K562 (cell line): ENCODE results near the gene LRRC25. TPM values are rescaled to one million over a fixed set of nuclear protein-coding genes. Genes with fewer than 3 reads are reported as not detected.
A peak's percentile ranks its signal among the peaks of the same experiment; 100 is the strongest.

ENCODE experiments used
- CCNT2 ChIP-seq: IDR thresholded peaks from 2 replicates; pipeline ENCODE4 v1.6.1; 2011; ENCODE audit warnings: borderline replicate concordance, low read depth, mild to moderate bottlenecking, moderate library complexity, mixed read lengths, low read length; ENCODE audit not compliant: insufficient read length; ENCODE audit errors: extremely low read depth
- EP300 ChIP-seq: IDR thresholded peaks from 2 replicates; pipeline ENCODE4 v1.6.1; 2012; ENCODE audit warnings: low read length, improper control_type of control experiment
- ETV6 ChIP-seq, 3 experiments: fragments of 150-350 bp in 1 of 3; sonication (generic) in 1 of 3; formaldehyde crosslinking in 1 of 3; IDR thresholded peaks; 2 replicates each; pipeline versions ENCODE4 v1.6.1 to v1.8.0; 2014 to 2022; ENCODE audit warnings: borderline replicate concordance in 2 of 3, low read depth in 2 of 3, antibody characterized with exemption in 1 of 3, low read length in 1 of 3, mild to moderate bottlenecking in 1 of 3, missing genetic modification reagents in 1 of 3
- GATAD2B ChIP-seq: fragments of 450-650 bp; IDR thresholded peaks from 2 replicates; pipeline ENCODE4 v1.6.1; 2017; ENCODE audit warnings: mild to moderate bottlenecking, borderline replicate concordance
- HLTF ChIP-seq: fragments of 450-650 bp; IDR thresholded peaks from 2 replicates; pipeline ENCODE4 v1.6.1; 2016
- MEF2A ChIP-seq: IDR thresholded peaks from 2 replicates; pipeline ENCODE4 v1.6.1; 2011; ENCODE audit warnings: low read depth, mild to moderate bottlenecking, low read length, moderate library complexity; ENCODE audit not compliant: control insufficient read depth
- NR3C1 ChIP-seq: sonication (generic); formaldehyde crosslinking; IDR thresholded peaks from 2 replicates; pipeline ENCODE4 v1.8.1; 2022; ENCODE audit warnings: missing genetic modification reagents
- PCBP2 ChIP-seq: fragments of 200-400 bp; formaldehyde crosslinking; IDR thresholded peaks from 2 replicates; pipeline ENCODE4 v1.6.1; 2018; ENCODE audit warnings: low read length, low read depth, mild to moderate bottlenecking, moderate library complexity; ENCODE audit not compliant: poor library complexity, severe bottlenecking
- ZNF263 ChIP-seq: sonication (generic); formaldehyde crosslinking; IDR thresholded peaks from 2 replicates; pipeline ENCODE4 v1.8.0; 2022; ENCODE audit warnings: mild to moderate bottlenecking, missing genetic modification reagents, borderline replicate concordance
- ZNF583 ChIP-seq: fragments of 250-450 bp; sonication (Bioruptor Pico); IDR thresholded peaks from 2 replicates; pipeline ENCODE4 v1.4.0; 2020
- polyA plus RNA-seq, 8 experiments: library from polyadenylated mRNA; depleted of rRNA in 4 of 8; stranded (reverse) in 5 of 8; unstranded in 3 of 8; fragments of >200 nt; fragmentation: Nextera tagmentation in 2 of 8; fragmentation: Illumina TruSeq in 1 of 8; extraction: Ambion mirVana in 2 of 8; extraction: Trizol in 1 of 8; gene quantifications; 2 replicates each; pipeline versions ENCODE4 v1.2.1 to v1.2.3, GENCODE V29; 2011 to 2014; ENCODE audit warnings: inconsistent platforms in 1 of 8, missing spikeins in 1 of 8
- total RNA-seq, 7 experiments: library from RNA; depleted of rRNA in 6 of 7; stranded (reverse); fragments of >200 nt in 6 of 7; fragmentation: Illumina TruSeq in 2 of 7; extraction: Trizol in 2 of 7; gene quantifications; 2 replicates each; pipeline versions ENCODE4 v1.2.1 to v1.2.3, GENCODE V29; 2011 to 2021; ENCODE audit warnings: low replicate concordance in 1 of 7
- TF ChIP-seq, protein P1 (sequence below), 2 experiments: IDR thresholded peaks; 2 replicates each; pipeline ENCODE4 v1.6.1; 2012; ENCODE audit warnings: improper control_type of control experiment in 2 of 2, low read depth in 2 of 2, low read length in 2 of 2, borderline replicate concordance in 1 of 2
- TF ChIP-seq, protein P2 (sequence below): fragments of 450-650 bp; IDR thresholded peaks from 2 replicates; pipeline ENCODE4 v1.6.1; 2017; ENCODE audit warnings: antibody characterized with exemption
- TF ChIP-seq, protein P3 (sequence below): fragments of 250-450 bp; sonication (Bioruptor Pico); IDR thresholded peaks from 2 replicates; pipeline ENCODE4 v1.8.0; 2021; ENCODE audit warnings: mild to moderate bottlenecking, moderate library complexity
- TF ChIP-seq, protein P4 (sequence below), 2 experiments: fragments of 150-350 bp in 1 of 2; IDR thresholded peaks; 2 replicates each; pipeline ENCODE4 v1.6.1; 2012 to 2016; ENCODE audit warnings: low read depth in 2 of 2, low read length in 2 of 2, mild to moderate bottlenecking in 1 of 2, moderate library complexity in 1 of 2

Gene LRRC25
- total and polyA plus RNA-seq, 9 of the 15 experiments (the other 6 are each of a cell fraction or from before 2014, with no cell fraction given), result 0.07 to 0.36 (median 0.10) TPM; not detected in 3

DNA sequence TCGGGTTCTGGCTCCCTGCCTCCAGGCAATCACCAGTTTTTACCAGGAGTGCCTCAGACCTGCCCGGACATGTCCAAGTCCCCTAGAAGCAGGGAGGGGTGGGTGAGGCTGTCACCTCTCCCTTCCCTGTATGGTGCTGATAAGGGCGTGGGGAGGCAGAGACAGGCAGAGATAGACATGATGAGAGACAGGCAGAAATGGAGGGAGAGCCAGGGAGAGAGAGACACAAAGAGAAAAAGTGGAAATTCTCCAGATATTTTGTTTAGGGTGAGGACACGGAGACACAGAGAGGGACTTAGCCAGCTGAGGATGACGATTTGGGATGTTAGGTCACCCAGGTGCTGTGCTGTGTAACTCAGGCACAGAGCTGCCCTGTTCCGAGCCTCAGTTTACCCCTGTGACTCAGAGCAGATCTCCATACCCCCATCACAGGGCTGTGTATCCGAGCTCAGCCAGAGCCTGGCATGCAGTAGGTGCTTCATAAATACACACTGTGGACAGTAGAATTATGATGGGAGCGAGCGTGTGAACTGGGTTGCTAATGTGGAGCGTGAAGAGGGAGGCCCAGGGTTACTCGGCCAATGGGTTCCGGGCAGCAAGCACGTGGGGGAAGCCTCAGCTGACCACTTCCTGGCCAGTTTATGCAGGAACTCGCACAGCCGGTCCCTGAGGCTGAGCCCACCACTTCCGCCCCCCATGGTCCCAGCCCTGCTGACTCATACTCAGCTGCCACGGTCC lies 23.4 kb downstream of the LRRC25 start (continued):
- peak; percentile 84 for TF ChIP-seq CCNT2
- TF ChIP-seq PCBP2, result no peak
- TF ChIP-seq, protein P1, sequence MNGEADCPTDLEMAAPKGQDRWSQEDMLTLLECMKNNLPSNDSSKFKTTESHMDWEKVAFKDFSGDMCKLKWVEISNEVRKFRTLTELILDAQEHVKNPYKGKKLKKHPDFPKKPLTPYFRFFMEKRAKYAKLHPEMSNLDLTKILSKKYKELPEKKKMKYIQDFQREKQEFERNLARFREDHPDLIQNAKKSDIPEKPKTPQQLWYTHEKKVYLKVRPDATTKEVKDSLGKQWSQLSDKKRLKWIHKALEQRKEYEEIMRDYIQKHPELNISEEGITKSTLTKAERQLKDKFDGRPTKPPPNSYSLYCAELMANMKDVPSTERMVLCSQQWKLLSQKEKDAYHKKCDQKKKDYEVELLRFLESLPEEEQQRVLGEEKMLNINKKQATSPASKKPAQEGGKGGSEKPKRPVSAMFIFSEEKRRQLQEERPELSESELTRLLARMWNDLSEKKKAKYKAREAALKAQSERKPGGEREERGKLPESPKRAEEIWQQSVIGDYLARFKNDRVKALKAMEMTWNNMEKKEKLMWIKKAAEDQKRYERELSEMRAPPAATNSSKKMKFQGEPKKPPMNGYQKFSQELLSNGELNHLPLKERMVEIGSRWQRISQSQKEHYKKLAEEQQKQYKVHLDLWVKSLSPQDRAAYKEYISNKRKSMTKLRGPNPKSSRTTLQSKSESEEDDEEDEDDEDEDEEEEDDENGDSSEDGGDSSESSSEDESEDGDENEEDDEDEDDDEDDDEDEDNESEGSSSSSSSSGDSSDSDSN (IDR thresholded peaks at IDR 0.05; ENCODE audit: borderline replicate concordance in 1 of 2, low read depth in 2 of 2, low read length in 2 of 2), result peak; percentile 23 to 74; a peak in 1 of 4 replicates
- TF ChIP-seq NR3C1 (CRISPR knock-in tag), result no peak
- no peak for TF ChIP-seq MEF2A
- TF ChIP-seq, protein P2, sequence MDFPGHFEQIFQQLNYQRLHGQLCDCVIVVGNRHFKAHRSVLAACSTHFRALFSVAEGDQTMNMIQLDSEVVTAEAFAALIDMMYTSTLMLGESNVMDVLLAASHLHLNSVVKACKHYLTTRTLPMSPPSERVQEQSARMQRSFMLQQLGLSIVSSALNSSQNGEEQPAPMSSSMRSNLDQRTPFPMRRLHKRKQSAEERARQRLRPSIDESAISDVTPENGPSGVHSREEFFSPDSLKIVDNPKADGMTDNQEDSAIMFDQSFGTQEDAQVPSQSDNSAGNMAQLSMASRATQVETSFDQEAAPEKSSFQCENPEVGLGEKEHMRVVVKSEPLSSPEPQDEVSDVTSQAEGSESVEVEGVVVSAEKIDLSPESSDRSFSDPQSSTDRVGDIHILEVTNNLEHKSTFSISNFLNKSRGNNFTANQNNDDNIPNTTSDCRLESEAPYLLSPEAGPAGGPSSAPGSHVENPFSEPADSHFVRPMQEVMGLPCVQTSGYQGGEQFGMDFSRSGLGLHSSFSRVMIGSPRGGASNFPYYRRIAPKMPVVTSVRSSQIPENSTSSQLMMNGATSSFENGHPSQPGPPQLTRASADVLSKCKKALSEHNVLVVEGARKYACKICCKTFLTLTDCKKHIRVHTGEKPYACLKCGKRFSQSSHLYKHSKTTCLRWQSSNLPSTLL, result no peak
- TF ChIP-seq, protein P3, sequence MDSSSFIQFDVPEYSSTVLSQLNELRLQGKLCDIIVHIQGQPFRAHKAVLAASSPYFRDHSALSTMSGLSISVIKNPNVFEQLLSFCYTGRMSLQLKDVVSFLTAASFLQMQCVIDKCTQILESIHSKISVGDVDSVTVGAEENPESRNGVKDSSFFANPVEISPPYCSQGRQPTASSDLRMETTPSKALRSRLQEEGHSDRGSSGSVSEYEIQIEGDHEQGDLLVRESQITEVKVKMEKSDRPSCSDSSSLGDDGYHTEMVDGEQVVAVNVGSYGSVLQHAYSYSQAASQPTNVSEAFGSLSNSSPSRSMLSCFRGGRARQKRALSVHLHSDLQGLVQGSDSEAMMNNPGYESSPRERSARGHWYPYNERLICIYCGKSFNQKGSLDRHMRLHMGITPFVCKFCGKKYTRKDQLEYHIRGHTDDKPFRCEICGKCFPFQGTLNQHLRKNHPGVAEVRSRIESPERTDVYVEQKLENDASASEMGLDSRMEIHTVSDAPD (CRISPR knock-in tag), result peak; percentile 98
- TF ChIP-seq, protein P4, sequence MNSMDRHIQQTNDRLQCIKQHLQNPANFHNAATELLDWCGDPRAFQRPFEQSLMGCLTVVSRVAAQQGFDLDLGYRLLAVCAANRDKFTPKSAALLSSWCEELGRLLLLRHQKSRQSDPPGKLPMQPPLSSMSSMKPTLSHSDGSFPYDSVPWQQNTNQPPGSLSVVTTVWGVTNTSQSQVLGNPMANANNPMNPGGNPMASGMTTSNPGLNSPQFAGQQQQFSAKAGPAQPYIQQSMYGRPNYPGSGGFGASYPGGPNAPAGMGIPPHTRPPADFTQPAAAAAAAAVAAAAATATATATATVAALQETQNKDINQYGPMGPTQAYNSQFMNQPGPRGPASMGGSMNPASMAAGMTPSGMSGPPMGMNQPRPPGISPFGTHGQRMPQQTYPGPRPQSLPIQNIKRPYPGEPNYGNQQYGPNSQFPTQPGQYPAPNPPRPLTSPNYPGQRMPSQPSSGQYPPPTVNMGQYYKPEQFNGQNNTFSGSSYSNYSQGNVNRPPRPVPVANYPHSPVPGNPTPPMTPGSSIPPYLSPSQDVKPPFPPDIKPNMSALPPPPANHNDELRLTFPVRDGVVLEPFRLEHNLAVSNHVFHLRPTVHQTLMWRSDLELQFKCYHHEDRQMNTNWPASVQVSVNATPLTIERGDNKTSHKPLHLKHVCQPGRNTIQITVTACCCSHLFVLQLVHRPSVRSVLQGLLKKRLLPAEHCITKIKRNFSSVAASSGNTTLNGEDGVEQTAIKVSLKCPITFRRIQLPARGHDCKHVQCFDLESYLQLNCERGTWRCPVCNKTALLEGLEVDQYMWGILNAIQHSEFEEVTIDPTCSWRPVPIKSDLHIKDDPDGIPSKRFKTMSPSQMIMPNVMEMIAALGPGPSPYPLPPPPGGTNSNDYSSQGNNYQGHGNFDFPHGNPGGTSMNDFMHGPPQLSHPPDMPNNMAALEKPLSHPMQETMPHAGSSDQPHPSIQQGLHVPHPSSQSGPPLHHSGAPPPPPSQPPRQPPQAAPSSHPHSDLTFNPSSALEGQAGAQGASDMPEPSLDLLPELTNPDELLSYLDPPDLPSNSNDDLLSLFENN (IDR thresholded peaks at IDR 0.05; ENCODE audit: low read depth in 2 of 2, low read length in 2 of 2), result peak in 1 of 2 experiments; percentile 90; a peak in 2 of 4 replicates
- TF ChIP-seq ETV6 (IDR thresholded peaks at IDR 0.05; ENCODE audit: borderline replicate concordance in 1 of 2, low read depth in 2 of 2, low read length in 1 of 2), result peak; percentile 92 to 95
- TF ChIP-seq ETV6 (CRISPR knock-in tag; IDR thresholded peaks at IDR 0.05; ENCODE audit: borderline replicate concordance), result no peak
- peak; percentile 83; the same call in 1 of the 2 replicates for TF ChIP-seq GATAD2B
- TF ChIP-seq ZNF583, result peak; percentile 69
- peak; percentile 92 for TF ChIP-seq EP300
- no peak for TF ChIP-seq ZNF263
- TF ChIP-seq HLTF, result peak; percentile 24; the same call in 1 of the 2 replicates
